SK-N-MC (cell line): Measurements from ENCODE around the gene CTBP2.

Experiments
- EZH2 ChIP-seq: fragments of 200-600 bp; sonication (generic); IDR thresholded peaks from one replicate; pipeline ENCODE4 v1.6.1; 2017; ENCODE audit warnings: antibody characterized with exemption
- FOXP2 ChIP-seq: optimal IDR thresholded peaks from 2 replicates; pipeline ENCODE3; 2011; ENCODE audit warnings: mild to moderate bottlenecking, moderate library complexity; ENCODE audit not compliant: insufficient read depth; ENCODE audit errors: extremely low read length, control extremely low read depth
- POLR2AphosphoS5 ChIP-seq: IDR thresholded peaks from 2 replicates; pipeline ENCODE4 v1.6.1; 2012; ENCODE audit warnings: mild to moderate bottlenecking, low read depth, low read length, borderline replicate concordance

DNA sequence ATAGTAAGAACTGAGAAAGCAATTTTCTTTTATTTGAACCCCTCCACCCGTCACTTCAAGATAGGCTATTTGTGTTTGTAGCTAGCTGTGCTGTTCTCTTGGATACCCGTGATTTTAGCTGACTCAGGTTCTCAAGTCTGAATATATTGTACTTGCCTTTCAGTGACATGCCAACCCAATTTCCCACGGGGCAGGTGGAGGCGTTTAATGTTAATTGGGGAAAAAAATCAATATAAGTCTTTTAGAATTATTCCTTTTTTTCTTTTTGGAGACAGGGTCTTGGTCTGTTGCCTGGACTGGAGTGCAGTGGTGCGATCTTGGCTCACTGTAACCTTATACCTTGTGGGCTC is 182.0 kb downstream of the CTBP2 start:
- TF ChIP-seq EZH2 = no peak
- no peak for TF ChIP-seq POLR2AphosphoS5
- TF ChIP-seq FOXP2 = no peak
